HepG2 (cell line): ENCODE results near the gene FOXP3. TPM values are rescaled to one million over a fixed set of nuclear protein-coding genes. Genes with fewer than 3 reads are reported as not detected.
A peak's percentile ranks its signal among the peaks of the same experiment; 100 is the strongest.

ENCODE experiments used
- ATF1 ChIP-seq: IDR thresholded peaks from 2 replicates; pipeline ENCODE4 v1.6.1; 2016; ENCODE audit warnings: mild to moderate bottlenecking, control low read depth
- ERF ChIP-seq: IDR thresholded peaks from 2 replicates; pipeline ENCODE4 v1.6.1; 2018; ENCODE audit warnings: missing biosample characterization, missing genetic modification reagents
- HDAC1 ChIP-seq: sonication (generic); formaldehyde crosslinking; IDR thresholded peaks from 2 replicates; pipeline ENCODE4 v1.5.1; 2020; ENCODE audit warnings: mild to moderate bottlenecking, missing genetic modification reagents
- IRF1 ChIP-seq: sonication (generic); formaldehyde crosslinking; IDR thresholded peaks from 2 replicates; pipeline ENCODE4 v1.4.0; 2020; ENCODE audit warnings: low read depth, mild to moderate bottlenecking, missing genetic modification reagents
- JDP2 ChIP-seq: sonication (generic); formaldehyde crosslinking; IDR thresholded peaks from 2 replicates; pipeline ENCODE4 v1.8.1; 2022; ENCODE audit warnings: missing genetic modification reagents, borderline replicate concordance
- MXD1 ChIP-seq: sonication (generic); formaldehyde crosslinking; IDR thresholded peaks from 2 replicates; pipeline ENCODE4 v1.4.0; 2020; ENCODE audit warnings: mild to moderate bottlenecking, missing genetic modification reagents
- POLR2AphosphoS5 ChIP-seq: IDR thresholded peaks from 2 replicates; pipeline ENCODE4 v1.6.1; 2012; ENCODE audit warnings: low read depth, low read length
- RARA ChIP-seq: IDR thresholded peaks from 2 replicates; pipeline ENCODE4 v1.6.1; 2016; ENCODE audit warnings: missing genetic modification reagents, missing compliant biosample characterization
- STAT6 ChIP-seq: sonication (generic); formaldehyde crosslinking; IDR thresholded peaks from 2 replicates; pipeline ENCODE4 v1.4.0; 2020; ENCODE audit warnings: missing genetic modification reagents, mild to moderate bottlenecking, borderline replicate concordance
- TOE1 ChIP-seq: sonication (generic); formaldehyde crosslinking; IDR thresholded peaks from 2 replicates; pipeline ENCODE4 v1.4.0; 2020; ENCODE audit warnings: mild to moderate bottlenecking, missing genetic modification reagents
- TRIM22 ChIP-seq: fragments of 450-650 bp; IDR thresholded peaks from 2 replicates; pipeline ENCODE4 v1.6.1; 2017
- ZBTB10 ChIP-seq: sonication (generic); formaldehyde crosslinking; IDR thresholded peaks from 2 replicates; pipeline ENCODE4 v1.4.0; 2020; ENCODE audit warnings: missing genetic modification reagents, borderline replicate concordance
- ZFX ChIP-seq: sonication (generic); formaldehyde crosslinking; IDR thresholded peaks from 2 replicates; pipeline ENCODE4 v1.4.0; 2020; ENCODE audit warnings: mild to moderate bottlenecking, low read depth, missing genetic modification reagents, moderate library complexity
- ZIK1 ChIP-seq: sonication (generic); formaldehyde crosslinking; IDR thresholded peaks from 2 replicates; pipeline ENCODE4 v1.5.0; 2020; ENCODE audit warnings: mild to moderate bottlenecking, low read depth, missing genetic modification reagents, borderline replicate concordance
- ZNF7 ChIP-seq: IDR thresholded peaks from 2 replicates; pipeline ENCODE4 v1.6.1; 2016; ENCODE audit warnings: missing biosample characterization, missing genetic modification reagents
- ZNF713 ChIP-seq: sonication (generic); formaldehyde crosslinking; IDR thresholded peaks from 2 replicates; pipeline ENCODE4 v1.4.0; 2020; ENCODE audit warnings: mild to moderate bottlenecking, missing genetic modification reagents
- ZNF878 ChIP-seq: sonication (generic); formaldehyde crosslinking; IDR thresholded peaks from 2 replicates; pipeline ENCODE4 v1.8.1; 2023; ENCODE audit warnings: mild to moderate bottlenecking, missing genetic modification reagents, moderate library complexity
- ZSCAN12 ChIP-seq: sonication (generic); formaldehyde crosslinking; IDR thresholded peaks from 2 replicates; pipeline ENCODE4 v1.9.0; 2021; ENCODE audit warnings: mild to moderate bottlenecking, missing genetic modification reagents
- polyA plus RNA-seq, 8 experiments: library from polyadenylated mRNA; depleted of rRNA in 3 of 8; stranded (reverse) in 7 of 8; unstranded in 1 of 8; fragments of >200 nt; fragmentation: Illumina TruSeq in 4 of 8; extraction: Trizol in 4 of 8; gene quantifications; 2 replicates each; pipeline versions ENCODE4 v1.2.1 to v1.2.3, GENCODE V29; 2011 to 2016; ENCODE audit warnings: low read depth in 4 of 8, missing spikeins in 1 of 8, mixed read lengths in 1 of 8; ENCODE audit not compliant: insufficient read depth in 1 of 8
- total RNA-seq, 5 experiments: library from RNA; depleted of rRNA; stranded (reverse); fragments of >200 nt; fragmentation: Illumina TruSeq; extraction: Trizol; gene quantifications; 2 replicates each; pipeline ENCODE4 v1.2.3, GENCODE V29; 2016; ENCODE audit warnings: low read depth in 1 of 5

Gene FOXP3
- total and polyA plus RNA-seq, 2 of the 13 experiments (the other 11 are each of a cell fraction or from before 2014, with no cell fraction given), result 0.04 TPM; not detected in 1

GRCh38 chrX:49269010-49269766 lies 4.7 kb upstream of the FOXP3 start (continued):
- TF ChIP-seq ZBTB10 (CRISPR knock-in tag) (no peak), HDAC1 (CRISPR knock-in tag) (no peak), ZIK1 (CRISPR knock-in tag) (peak; percentile 13; the same call in 1 of the 2 replicates), ZNF713 (CRISPR knock-in tag) (no peak), ATF1 (CRISPR knock-in tag) (peak; percentile 92), ZNF7 (no peak), MXD1 (no peak), TRIM22 (no peak), ZNF878 (no peak), ERF (0 out of 2 replicates have a peak, but pooled peaks have one; percentile 24), ZSCAN12 (CRISPR knock-in tag) (no peak), JDP2 (CRISPR knock-in tag) (no peak), TOE1 (CRISPR knock-in tag) (no peak), IRF1 (CRISPR knock-in tag) (no peak), POLR2AphosphoS5 (peak; percentile 72), STAT6 (no peak), ZFX (CRISPR knock-in tag) (peak; percentile 46; the same call in 1 of the 2 replicates), RARA (CRISPR knock-in tag) (0 out of 2 replicates have a peak, but pooled peaks have one; percentile 3)
